Amniotic stem cell (primary cell): ENCODE data around the gene LGR4.

Experiments used
- DNase-seq: peaks from one replicate; lab custom pipeline; 2025; lab: John Stamatoyannopoulos, UW

LGR4 gene

GRCh38 chr11:27373856-27374602 lies 98.6 kb downstream of the LGR4 start:
- no peak for DNase-seq

- DNase-seq: no peak
Observed at GRCh38 chr11:27373392-27373791, 99.2 kb downstream of the LGR4 start.

DNA sequence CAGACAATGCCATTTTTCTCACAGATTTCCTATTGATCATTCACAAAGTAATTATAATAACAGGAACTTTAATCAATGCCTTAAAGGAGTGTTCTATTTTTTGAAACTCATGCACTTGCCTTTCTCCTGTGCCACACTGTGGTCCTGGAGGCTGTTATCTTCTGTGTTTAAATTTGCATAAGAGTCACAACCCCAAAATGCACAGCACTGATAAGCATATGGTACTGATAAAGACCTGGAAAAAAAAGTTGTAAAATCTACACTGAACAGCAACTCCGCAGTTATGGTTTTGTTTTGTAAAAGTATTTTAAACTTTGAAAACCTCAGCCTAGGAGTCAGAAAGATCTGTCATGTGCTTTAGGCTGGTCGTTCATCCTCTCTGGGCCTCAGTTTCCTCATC lies 100.4 kb downstream of the LGR4 start:
- DNase-seq: no peak

DNA sequence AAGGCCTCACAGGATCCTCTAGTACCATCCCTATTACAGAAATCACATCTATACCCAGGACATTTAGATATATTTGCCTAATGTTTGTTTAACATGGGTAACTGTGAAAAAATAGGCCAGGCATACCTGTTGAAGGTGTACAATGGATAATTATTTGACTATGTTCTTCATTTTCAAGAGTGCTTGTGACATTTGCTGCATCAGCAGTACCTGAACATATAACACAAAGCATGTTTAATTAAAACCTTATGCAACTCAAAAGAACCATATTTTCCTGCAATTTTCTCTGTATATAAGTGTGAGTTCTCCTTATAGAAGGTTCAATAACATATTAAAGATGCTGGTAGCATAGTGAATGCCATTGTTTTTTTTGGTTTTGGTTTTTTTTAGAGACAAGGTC lies 101.1 kb downstream of the LGR4 start:
- DNase-seq: no peak

- DNase-seq: no peak
Observed at GRCh38 chr11:27370374-27370773, 102.2 kb downstream of the LGR4 start.

DNA sequence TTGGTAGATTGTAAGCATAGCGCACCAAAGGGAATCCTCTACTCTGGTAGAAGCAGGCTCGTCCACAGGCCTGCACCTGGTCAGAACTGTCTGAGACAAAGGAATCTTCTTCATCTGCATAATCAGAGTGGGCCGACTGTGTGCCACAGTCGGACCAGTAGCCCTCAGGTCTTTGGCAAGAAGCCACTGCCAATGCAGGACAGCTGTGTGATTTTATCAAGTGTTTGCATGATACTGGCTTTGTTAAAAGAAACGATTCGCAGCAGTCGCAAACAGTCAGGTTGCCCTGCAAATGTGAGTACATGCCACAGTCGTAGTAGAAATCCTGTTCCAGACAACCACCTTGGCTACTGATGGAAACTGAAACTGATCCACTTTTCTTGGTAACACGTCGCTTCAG lies 104.7 kb downstream of the LGR4 start:
- no peak for DNase-seq

- DNase-seq: no peak
Observed at GRCh38 chr11:27363576-27364117, 108.9 kb downstream of the LGR4 start.

GRCh38 chr11:27362749-27363575 lies 109.6 kb downstream of the LGR4 start, which contains the start of gene CCDC34:
Gene CCDC34, minus strand, starts transcription at chr11:27363215. Its CDS starts 21 bp downstream, at chr11:27363194.
- peak; percentile 87 for DNase-seq

DNA sequence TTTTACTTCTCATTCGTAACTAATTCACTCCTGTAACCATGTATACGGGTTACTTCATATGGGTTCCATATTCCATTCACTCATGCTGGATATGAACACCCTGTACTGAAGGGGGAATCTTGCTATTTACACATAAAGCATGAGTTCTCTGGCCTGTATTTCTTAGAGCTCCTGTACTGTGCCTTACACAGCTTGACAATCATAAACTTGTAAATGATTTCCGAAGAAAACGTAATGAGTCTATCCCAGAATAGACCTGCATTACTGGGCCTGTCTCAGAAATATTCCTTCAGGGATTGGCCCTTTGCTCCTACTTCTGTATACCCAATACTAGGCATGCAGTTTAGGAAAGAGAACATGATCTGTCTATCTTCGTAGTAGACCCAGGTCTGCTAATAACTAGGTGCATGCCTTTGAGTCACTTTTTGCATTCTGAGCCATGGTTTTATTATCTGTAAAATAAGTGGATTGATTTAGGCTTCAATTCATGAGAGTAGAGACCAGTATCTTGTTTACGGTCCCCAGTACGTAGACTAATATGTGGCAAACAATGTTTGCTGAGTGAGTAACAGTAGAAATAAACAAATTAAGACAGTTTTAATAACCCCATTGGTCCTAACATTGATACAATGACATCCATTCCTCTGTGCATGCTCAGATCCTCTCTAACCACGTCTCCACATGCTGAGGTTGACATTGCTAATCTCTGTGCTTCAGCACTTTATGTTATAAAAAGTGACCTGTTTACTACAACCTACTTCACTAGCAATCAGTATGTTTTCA lies 110.8 kb downstream of the LGR4 start:
- no peak for DNase-seq

DNA sequence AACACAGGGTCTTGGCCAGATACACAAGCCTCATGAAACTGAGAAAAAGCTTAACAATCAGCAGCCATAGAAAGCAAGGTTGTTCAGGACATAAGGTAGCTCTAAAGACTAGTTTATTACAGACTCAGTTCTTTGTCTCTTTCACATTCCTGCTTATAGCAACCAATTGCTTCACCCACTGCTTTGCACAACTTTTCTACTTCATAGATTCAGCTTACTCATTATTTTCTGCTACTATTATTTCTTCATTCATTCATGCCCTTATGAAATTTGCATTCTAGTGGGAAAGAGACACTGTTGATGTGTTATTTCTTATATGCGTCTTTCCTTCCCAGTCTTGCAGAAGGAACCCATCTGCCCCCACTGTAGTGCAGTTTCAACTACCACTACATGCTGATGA lies 114.3 kb downstream of the LGR4 start:
- DNase-seq: no peak

GRCh38 chr11:27357250-27357649 lies 115.3 kb downstream of the LGR4 start:
- DNase-seq: no peak

DNA sequence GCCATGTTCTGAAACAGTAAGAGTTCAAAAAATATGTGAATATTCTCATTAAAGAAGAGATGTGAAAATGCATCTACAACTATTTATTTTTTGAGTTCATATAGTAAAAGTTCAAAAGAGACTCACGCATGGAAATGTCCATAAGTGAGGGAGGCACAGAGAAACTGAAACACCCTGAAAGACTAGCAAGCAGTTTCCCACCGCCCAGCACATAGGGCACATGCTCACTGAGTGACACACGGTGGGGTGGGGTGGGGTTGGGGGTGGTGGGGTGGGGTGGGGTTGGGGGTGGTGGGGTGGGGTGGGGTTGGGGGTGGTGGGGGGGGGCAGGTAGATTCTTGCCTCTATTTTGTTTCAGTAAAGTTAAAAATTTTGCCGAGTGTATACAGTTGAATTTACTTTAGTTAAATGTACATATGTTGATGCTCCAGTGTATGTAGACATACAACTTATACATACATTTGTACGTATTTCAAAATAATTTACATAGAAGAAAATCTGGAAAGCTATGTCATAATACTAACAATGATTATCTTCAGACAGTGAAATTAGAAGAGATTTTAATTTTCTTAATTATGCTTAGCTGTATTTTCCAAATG lies 115.9 kb downstream of the LGR4 start:
- DNase-seq: no peak

DNA sequence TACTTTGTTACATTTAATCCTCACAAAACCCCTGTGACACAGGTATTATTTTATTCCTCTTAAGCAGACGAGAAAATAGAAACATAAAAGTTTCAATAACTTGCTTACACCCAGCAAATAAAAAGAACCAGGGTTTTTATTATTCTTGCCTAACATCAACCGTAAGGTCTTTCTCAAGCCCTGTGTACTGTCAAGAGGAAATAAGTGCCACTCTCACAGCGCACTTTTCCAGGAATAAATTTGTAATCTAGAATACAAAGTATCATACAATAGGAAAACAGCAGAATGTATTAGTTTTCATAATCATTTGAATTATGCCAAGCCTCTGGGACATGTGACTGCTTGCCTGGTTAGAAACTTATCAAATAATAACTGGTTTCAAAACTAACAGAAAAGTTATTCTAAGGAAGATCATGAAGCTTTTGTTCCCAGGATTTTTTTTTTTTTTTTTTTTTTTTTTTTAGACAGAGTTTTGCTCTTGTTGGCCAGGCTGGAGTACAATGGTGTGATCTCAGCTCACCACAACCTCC lies 117.0 kb downstream of the LGR4 start:
- DNase-seq: no peak

DNA sequence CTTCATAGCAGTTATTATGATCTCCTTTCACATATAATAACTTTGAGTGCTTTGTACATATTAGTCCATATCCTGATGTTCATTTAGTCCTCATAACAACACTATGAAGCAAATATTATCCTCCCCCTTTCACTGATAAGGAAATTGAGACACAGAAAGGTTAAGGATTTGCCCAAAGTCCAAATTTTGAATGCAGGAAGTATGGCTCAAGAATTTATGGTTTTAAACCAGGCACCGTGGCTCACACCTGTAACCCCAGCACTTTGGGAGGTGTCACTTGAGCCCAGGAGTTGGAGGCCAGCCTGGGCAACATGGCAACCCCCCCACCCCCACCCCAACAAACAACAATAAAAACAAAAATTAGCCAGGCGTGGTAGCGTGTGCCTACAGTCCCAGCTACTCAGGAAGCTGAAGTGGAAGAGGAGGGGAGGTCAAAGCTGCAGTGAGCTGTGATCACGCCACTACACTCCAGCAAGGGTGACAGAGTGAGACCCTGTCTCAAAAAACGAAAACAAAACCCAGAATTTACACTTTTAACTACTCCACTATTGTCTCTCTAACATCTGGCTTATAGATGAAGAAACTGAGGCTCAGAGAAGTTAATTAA lies 118.1 kb downstream of the LGR4 start:
- no peak for DNase-seq

- no peak for DNase-seq
Observed at GRCh38 chr11:27353593-27354358, 118.8 kb downstream of the LGR4 start.

DNA sequence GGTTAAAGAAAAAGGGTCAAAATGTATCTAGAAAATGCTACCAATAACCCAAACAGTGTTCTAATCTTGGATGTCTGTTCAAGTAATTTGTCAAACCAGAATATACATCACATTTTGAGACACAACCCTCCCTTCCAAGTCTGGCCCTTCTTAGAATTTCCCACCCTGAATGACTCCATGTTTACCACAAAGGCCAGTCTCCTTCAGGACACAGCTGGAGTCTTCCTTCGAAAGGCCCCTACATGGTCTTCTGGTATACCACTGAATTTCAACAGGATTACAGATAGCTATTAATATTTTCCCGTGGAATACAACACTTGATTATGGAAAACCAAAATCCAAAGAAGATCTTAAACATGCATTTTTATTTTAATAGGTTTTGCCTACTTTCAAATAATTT lies 119.8 kb downstream of the LGR4 start:
- DNase-seq: no peak

- DNase-seq: no peak
Observed at GRCh38 chr11:27350511-27350910, 122.1 kb downstream of the LGR4 start.

- DNase-seq: no peak
Observed at GRCh38 chr11:27349919-27350318, 122.7 kb downstream of the LGR4 start.

- no peak for DNase-seq
Observed at GRCh38 chr11:27348340-27348873, 124.2 kb downstream of the LGR4 start.
